GM19395 (cell line): ENCODE measurements around the gene PPFIBP1.

ENCODE experiments used
- ATAC-seq: cut with Tn5 transposase; IDR thresholded peaks from one replicate; pipeline ENCODE4 v1.9.1; 2021; ENCODE audit warnings: mild to moderate bottlenecking, moderate library complexity; ENCODE audit not compliant: unreplicated experiment

Gene PPFIBP1

GRCh38 chr12:27511723-27512045 is 12.3 kb upstream of the PPFIBP1 start:
- no peak for ATAC-seq

GRCh38 chr12:27513155-27513824 is 10.7 kb upstream of the PPFIBP1 start:
- no peak for ATAC-seq

GRCh38 chr12:27515671-27516070 is 8.3 kb upstream of the PPFIBP1 start:
- ATAC-seq: no peak

- no peak for ATAC-seq
Observed at GRCh38 chr12:27516625-27517024, 7.4 kb upstream of the PPFIBP1 start.

GRCh38 chr12:27517546-27517945 is 6.5 kb upstream of the PPFIBP1 start:
- ATAC-seq: no peak

- ATAC-seq: no peak
Observed at GRCh38 chr12:27517961-27518665, 5.9 kb upstream of the PPFIBP1 start.

GRCh38 chr12:27521066-27521465 is 2.9 kb upstream of the PPFIBP1 start:
- no peak for ATAC-seq

GRCh38 chr12:27521981-27522380 is 2.0 kb upstream of the PPFIBP1 start:
- ATAC-seq: no peak

GRCh38 chr12:27523305-27523641 is 733 bp upstream of the PPFIBP1 start:
- ATAC-seq: peak; percentile 22

- ATAC-seq: peak; percentile 1
Observed at GRCh38 chr12:27524494-27524835, 459 bp downstream of the PPFIBP1 start.

GRCh38 chr12:27524839-27525753 is 1.1 kb downstream of the PPFIBP1 start:
- ATAC-seq: no peak

GRCh38 chr12:27527512-27527911 is 3.5 kb downstream of the PPFIBP1 start:
- ATAC-seq: no peak

- no peak for ATAC-seq
Observed at GRCh38 chr12:27528788-27529187, 4.8 kb downstream of the PPFIBP1 start.

GRCh38 chr12:27530157-27530922 is 6.3 kb downstream of the PPFIBP1 start:
- ATAC-seq: no peak

- no peak for ATAC-seq
Observed at GRCh38 chr12:27531896-27532295, 7.9 kb downstream of the PPFIBP1 start.

- ATAC-seq: peak; percentile 66
Observed at GRCh38 chr12:27534060-27534764, 10.2 kb downstream of the PPFIBP1 start.

- ATAC-seq: peak; percentile 34
Observed at GRCh38 chr12:27534765-27535161, 10.8 kb downstream of the PPFIBP1 start.

GRCh38 chr12:27535318-27535717 is 11.3 kb downstream of the PPFIBP1 start:
- no peak for ATAC-seq

- ATAC-seq: no peak
Observed at GRCh38 chr12:27537855-27538675, 14.1 kb downstream of the PPFIBP1 start.

- no peak for ATAC-seq
Observed at GRCh38 chr12:27539191-27539631, 15.2 kb downstream of the PPFIBP1 start.
